HuH-7 (cell line): ENCODE results near the gene PPIF.

Source experiments
- DNase-seq: peaks from one replicate; pipeline ENCODE4 v3.0.0; 2011; ENCODE audit warnings: low spot score

Gene PPIF

DNA sequence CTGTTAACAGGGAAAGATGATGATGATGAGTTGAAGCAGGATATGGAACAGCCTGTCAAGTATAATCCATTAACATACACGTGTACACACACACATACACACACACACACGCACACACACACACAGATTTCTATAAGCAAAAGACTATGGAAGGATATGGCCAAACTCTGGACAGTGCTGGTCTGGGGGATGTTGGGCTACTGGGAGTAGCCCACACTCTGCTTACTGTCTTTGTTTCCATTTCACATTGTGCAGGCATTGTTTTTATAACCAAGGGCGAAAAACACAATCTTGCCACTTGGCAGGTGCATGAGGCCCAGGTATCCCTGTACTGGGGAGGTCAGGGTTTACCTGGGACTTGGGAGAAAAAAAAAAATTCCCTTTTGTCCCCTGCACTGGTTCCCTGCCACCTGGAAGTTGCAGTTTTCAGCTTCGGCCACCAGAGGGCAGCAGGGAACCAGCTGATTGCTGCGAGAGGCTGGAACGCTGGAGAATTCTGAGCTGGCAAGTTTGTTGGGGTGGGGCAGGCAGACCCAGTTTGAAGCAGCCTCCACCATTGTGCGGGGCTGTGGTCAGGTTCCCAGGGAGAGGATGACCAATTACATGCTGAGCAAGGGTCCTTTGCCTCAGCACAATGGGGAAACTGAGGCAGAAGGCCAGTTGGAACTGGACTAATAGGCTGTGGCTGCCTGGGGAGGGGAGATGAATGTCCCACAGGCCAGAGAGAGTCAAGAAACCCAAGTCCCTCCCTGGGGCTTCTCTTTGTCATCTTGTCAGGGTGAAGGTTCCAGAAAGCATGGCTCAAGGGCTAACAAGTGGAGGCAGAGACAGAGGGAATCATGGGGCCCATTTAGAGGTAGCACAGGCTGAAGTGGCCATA, 27.3 kb downstream of the PPIF start:
- DNase-seq = peak; percentile 77

DNA sequence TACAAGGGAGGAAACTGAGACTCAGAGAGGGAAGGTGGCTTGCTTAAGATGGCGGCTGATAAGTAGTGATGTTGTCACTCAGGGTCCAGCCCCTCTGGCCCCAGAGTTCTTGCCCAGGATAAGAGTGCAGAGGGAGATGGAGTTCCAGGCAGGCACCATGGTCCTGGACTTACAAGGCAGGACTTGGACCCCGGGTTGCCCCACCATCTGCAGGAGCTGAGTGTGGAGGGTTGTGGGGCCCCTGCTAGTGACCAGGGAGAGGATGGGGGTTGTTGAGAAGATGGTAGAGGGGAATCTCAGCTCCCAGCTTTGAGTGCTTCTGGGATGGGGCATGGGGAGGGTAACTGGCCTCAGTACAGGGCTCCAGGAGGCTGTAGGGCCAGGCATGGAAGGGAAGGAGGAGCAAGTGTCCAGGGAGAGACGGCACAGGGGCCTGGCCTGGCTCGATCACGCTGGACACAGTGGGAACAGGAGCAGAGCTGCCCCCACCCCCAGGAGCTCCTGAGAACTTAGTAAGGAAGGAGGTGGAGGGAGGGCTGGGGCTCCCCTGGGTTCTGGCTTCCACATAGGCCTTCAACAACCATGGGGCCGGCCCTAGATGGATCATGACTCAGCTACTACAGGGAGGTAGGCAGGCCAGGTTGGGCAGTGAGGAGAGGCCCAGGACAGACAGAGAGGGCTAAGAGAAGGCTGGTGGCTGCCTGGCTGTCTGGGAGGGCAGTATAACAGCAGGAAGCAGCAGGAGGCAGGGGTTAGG, 28.2 kb downstream of the PPIF start:
- DNase-seq = no peak

DNA sequence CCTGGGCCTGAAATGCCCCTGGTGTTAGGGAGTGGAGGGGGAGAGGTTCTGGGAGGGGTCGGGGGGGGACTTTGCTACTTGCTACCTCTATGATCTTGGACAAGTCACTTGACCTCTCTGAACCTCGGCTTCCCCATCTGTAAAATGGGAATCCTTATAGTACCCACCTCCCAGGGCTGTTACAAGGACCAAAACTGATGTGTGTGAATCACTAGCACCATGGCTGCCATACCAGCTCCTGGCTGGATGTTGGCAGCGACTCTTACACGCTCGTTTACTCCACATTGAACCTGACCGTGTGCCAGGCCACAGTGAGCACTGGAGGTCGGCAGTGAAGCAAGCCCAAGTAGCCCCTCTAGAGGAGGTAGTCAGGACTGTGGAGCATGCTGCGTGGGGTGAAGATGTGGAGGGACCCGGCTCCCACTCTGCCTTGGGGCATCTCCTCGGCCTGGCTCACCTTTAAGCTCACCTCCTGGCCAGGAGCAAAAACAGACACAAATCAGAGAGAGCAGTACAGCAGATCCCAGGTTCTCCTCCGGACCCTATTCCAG, 28.9 kb downstream of the PPIF start:
- no peak for DNase-seq

DNA sequence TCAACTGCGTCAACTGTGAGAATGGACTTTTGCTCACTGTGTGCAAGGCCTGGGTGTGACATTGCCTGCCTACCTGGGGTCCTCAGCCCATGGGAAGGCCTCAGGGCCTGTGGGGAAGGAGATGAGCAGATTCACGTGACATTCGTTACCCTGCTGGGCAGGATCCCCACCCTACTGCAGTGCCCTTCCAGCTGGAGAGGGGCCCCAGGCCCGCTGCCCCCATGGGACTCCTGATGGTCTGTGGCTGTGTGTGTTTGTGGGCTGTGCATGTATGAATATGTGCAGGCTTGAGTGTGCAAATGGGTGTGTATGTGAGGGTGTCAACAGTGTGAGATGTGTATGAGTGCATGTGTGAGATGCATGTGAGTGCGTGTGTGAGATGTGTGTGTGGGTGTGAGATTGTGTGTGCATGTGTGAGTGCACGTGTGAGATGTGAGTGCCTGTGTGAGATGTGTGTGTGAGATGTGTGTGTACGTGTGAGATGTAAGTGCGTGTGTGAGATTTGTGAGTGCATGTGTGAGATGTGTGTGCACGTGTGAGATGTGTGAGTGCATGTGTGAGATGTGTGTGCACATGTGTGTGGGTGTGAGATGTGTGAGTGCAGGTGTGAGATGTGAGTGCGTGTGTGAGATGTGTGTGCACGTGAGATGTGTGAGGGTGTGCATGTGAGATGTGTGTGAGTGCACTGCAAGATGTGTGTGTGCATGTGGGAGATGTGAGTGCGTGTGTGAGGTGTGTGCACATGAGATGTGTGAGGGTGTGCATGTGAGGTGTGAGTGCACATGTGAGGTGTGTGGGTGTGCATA, 29.7 kb downstream of the PPIF start:
- no peak for DNase-seq

DNA sequence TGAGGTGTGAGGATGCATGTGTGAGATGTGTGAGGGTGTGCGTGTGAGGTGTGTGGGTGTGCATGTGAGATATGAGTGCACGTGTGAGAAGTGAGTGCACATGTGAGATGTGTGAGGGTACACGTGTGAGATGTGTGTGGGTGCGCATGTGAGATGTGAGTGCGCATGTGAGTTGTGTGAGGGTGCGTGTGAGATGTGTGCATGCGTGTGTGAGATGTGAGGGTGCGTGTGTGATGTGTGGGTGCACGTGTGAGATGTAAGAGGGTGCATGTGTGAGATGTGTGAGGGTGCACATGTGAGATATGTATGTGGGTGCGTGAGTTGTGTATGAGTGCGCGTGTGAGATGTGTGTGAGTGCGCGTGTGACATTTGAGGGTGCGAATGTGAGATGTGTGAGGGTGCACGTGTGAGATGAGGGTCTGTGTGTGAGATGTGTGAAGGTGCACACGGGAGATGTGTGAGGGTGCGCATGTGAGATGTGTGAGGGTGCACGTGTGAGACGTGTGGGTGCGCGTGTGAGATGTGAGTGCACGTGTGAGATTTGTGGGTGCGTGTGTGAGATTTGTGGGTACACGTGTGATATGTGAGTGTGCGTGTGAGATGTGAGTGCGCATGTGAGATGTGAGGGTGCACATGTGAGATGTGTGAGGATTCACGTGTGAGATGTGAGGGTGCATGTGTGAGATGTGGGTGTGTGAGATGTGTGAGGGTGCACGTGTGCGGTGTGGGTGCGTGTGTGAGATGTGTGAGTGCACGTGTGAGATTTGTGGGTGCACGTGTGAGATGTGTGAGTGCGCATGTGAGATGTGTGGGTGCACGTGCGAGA, 30.5 kb downstream of the PPIF start:
- DNase-seq = no peak

- DNase-seq = no peak
Measured at GRCh38 chr10:79378383-79378646, 31.0 kb downstream of the PPIF start.

DNA sequence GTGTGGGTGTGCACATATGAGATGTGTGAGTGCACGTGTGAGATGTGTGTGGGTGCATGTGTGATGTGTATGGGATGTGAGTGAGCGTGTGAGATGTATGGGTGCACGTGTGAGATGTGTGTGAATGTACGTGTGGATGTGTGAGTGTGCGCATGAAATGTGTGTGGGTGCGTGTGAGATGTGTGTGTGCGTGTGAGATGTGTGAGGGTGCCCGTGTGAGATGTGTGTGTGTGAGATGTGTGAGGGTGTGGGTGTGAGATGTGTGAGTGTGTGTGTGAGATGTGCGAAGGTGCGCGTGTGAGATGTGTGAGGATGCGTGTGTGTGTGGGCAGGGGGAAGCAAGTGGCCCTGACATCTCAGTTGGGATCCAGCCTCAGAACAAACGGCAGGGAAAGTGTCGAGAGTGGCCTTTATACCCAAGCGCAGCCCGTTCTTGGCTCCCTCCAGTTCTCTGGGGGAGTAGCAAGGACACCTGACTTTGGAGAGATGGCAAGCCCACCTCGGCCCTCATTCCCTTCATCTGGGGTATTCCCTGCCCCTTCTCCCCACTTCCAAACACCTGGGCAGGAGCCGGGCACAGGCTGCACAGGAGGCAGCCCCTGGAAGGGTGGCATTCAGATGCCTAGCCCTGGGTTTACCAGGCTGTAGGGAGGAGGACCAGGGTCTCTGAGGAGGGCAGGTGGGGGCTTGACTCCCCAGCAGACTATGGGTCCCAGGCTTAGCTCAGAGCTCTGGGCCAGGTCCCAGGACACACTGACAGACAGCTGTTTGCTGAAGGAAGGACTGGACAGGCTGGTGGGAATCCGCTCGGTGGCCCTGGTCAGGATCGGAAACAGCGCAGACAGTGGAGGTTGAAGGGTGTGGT, 31.6 kb downstream of the PPIF start:
- no peak for DNase-seq

DNA sequence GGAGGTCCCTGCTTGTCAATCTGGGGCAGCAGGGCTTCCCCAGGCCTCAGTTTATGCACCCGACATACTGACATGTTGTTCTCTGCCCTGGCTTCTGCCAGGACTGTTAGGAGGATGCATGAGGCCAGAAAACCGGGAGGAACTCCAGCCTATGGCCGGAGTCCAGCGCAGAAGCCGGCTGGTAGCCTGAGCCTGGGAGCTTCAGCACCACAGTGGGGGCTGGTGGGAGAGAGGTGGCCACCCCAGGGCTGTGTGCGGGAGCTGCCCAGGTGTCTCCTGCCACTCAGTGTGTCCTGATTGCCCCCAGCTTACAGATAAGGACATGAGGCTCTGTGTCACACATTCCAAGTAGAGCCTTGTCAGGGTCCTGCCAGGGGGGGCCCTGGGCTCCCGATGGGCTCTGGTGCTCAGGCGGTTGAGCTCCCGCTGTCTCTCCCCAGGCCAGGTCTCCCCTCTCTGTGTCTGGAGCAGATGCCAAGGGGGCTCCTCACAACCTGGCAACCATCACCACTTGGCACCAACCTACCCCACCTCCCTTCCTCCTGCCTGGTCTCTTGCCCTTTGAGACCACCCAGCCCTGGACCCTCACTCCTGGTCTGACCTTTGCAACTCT, 32.3 kb downstream of the PPIF start:
- no peak for DNase-seq

- DNase-seq = no peak
Measured at GRCh38 chr10:79380125-79380945, 33.1 kb downstream of the PPIF start.

DNA sequence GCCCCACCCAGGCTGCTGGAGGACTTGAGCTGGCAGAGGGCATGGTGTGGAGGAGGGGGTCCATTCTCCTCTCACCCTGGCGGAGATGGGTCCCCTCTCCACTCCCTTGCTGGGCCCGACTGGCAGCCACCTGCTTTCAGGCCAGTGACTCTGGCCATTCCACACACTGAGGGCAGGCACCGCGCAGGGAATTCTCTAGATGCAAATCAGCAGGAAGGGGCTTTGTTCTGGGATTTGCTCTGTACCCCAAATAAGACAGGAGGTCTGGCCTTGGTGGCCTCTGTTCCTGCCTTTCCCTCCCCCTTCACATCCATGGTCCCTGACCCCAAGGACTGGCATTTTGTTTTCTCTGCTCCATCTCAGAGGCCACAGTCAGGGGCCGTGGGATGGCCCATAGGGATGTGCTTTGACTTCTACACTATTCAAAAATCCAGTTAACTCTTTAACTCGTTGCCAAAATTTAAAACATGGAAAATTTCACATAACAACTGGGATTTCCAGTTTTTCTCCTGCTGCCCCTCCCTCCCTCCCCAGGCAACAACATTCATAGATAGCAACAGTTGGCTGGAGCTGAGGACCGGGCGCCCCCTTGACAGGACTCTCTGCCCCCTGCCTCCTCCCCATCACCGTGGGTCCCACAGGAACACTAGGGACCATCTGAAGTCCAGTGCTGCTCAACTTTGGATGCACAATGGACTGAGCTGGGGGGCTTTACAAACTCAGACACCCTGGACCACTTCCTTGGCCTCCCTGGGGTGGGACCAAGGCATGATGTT, 33.9 kb downstream of the PPIF start:
- DNase-seq = no peak

- DNase-seq = no peak
Measured at GRCh38 chr10:79381804-79382221, 34.5 kb downstream of the PPIF start.

DNA sequence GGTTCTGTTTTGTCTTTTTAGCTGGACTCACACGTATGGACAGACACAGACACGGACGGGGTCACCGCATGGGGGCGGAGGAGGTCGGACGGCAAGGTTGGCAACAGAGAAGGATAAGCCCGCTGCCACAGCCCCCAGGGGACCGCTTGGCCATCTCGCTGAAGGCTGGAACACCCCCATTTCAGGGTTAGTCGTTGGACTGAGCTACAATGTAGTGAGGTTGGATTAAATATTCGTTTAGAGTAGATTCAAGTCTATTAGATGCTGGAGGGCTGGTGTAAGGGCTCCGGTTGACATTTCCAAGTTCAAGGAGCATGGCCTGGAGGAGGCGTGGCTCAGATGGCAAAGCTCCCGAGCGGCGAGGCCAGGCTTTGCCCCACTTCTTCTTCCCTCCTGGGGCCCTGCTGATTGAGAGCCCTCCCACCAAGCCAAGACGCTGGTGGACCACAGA, 35.2 kb downstream of the PPIF start:
- DNase-seq = no peak

DNA sequence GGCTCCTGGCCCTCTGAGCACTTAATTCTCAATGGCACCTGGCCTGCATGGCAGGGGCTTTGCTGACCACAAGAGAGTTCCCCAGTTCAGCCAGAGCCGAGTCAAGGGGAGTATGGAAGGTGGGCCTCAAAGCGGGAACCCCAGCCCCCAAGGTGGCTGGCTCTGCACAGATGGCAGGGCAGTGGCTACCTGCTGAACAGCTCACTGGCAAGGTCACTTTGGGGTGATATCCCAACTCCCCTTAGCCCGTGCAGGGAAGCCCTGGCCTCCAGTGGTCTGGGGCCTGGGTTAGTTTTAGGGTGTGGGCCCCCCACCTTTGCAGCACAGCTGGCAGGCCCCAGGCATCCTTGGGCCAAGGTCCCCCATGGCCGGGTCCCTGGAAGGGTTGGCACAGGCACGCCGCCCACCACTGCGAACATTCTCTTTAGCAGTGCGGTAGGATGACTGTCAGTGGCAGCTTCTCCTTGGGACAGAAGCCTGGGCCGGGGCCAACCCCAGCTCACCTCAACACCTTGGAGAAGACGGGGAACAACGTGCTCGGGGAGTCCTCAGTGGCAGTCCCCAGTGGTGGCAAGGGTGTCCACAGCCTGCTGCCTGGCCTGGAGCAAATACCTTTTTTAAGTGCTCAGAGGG, 36.8 kb downstream of the PPIF start:
- DNase-seq = no peak

- peak; percentile 1 for DNase-seq
Measured at GRCh38 chr10:79384773-79385391, 37.6 kb downstream of the PPIF start.

GRCh38 chr10:79385392-79385795, 38.1 kb downstream of the PPIF start:
- DNase-seq = peak; percentile 0

GRCh38 chr10:79385804-79386531, 38.7 kb downstream of the PPIF start:
- peak; percentile 4 for DNase-seq
